HG03060 (cell line): ENCODE measurements around the gene CNGB1.
"Not testable (repeated sequence)": the region's sequence is repeated elsewhere in the genome, so short reads cannot be mapped to it uniquely, and the experiment has no call there.

Experiments
- ATAC-seq: cut with Tn5 transposase; IDR thresholded peaks from one replicate; pipeline ENCODE4 v1.9.1; 2021; ENCODE audit warnings: low read depth, moderate number of reproducible peaks; ENCODE audit not compliant: unreplicated experiment

The CNGB1 gene

GRCh38 chr16:57938936-57939871 lies 31.7 kb downstream of the CNGB1 start:
- ATAC-seq, result no peak

- no peak for ATAC-seq
These were observed 32.4 kb downstream of the CNGB1 start for GRCh38 chr16:57938484-57938883.

GRCh38 chr16:57937861-57938260 lies 33.1 kb downstream of the CNGB1 start:
- no peak for ATAC-seq

- no peak for ATAC-seq
These were observed 35.0 kb downstream of the CNGB1 start for GRCh38 chr16:57935904-57936303.

- no peak for ATAC-seq
These were observed 40.4 kb downstream of the CNGB1 start for GRCh38 chr16:57930533-57930932.

- no peak for ATAC-seq
These were observed 41.7 kb downstream of the CNGB1 start for GRCh38 chr16:57929250-57929649.

GRCh38 chr16:57926041-57926440 lies 44.9 kb downstream of the CNGB1 start:
- ATAC-seq, result no peak

- ATAC-seq, result no peak
These were observed 45.6 kb downstream of the CNGB1 start for GRCh38 chr16:57925310-57925709.

- no peak for ATAC-seq
These were observed 46.4 kb downstream of the CNGB1 start for GRCh38 chr16:57924514-57924913.

- no peak for ATAC-seq
These were observed 47.1 kb downstream of the CNGB1 start for GRCh38 chr16:57923841-57924240.

GRCh38 chr16:57923418-57923817 lies 47.5 kb downstream of the CNGB1 start:
- no peak for ATAC-seq

- no peak for ATAC-seq
These were observed 50.1 kb downstream of the CNGB1 start for GRCh38 chr16:57920880-57921229.

GRCh38 chr16:57920215-57920879 lies 50.6 kb downstream of the CNGB1 start:
- ATAC-seq, result no peak

- ATAC-seq, result no peak
These were observed 51.9 kb downstream of the CNGB1 start for GRCh38 chr16:57918994-57919393.

- no peak for ATAC-seq
These were observed 52.5 kb downstream of the CNGB1 start for GRCh38 chr16:57918444-57918843.

- ATAC-seq, result not testable (repeated sequence)
These were observed 53.0 kb downstream of the CNGB1 start for GRCh38 chr16:57917929-57918328.

GRCh38 chr16:57917489-57917888 lies 53.4 kb downstream of the CNGB1 start:
- not testable (repeated sequence) for ATAC-seq

- ATAC-seq, result no peak
These were observed 54.0 kb downstream of the CNGB1 start for GRCh38 chr16:57916735-57917438.

GRCh38 chr16:57915811-57916488 lies 55.0 kb downstream of the CNGB1 start:
- no peak for ATAC-seq

- no peak for ATAC-seq
These were observed 55.7 kb downstream of the CNGB1 start for GRCh38 chr16:57915267-57915666.
